ENCODE results near the gene INTS3.

DNA sequence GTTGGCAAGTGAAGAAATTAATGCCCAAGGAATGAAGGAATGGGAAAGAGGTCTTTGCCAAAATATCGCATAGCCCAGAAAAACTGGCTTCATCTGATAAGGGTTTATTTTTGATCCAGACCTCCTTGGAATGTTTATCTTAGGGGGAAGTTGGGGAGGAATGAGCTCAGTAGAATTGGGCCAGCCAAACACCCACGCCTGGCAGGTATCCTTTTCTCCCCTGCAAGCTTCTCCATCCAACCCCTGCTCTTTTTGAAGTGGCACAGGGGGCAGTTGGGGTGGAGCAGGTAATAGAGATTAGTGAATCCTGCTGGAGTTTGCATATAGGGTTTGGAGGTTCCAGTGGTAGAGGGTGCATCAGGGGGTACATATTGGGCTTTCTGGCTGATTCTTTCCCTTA is 21.1 kb downstream of the INTS3 start:
- TF ChIP-seq, protein P1, sequence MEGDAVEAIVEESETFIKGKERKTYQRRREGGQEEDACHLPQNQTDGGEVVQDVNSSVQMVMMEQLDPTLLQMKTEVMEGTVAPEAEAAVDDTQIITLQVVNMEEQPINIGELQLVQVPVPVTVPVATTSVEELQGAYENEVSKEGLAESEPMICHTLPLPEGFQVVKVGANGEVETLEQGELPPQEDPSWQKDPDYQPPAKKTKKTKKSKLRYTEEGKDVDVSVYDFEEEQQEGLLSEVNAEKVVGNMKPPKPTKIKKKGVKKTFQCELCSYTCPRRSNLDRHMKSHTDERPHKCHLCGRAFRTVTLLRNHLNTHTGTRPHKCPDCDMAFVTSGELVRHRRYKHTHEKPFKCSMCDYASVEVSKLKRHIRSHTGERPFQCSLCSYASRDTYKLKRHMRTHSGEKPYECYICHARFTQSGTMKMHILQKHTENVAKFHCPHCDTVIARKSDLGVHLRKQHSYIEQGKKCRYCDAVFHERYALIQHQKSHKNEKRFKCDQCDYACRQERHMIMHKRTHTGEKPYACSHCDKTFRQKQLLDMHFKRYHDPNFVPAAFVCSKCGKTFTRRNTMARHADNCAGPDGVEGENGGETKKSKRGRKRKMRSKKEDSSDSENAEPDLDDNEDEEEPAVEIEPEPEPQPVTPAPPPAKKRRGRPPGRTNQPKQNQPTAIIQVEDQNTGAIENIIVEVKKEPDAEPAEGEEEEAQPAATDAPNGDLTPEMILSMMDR (IDR thresholded peaks at IDR 0.05; ENCODE audit: control extremely low read depth in 1 of 3, insufficient read depth in 1 of 3, low read depth in 1 of 3, low read length in 3 of 3): no peak
- TF ChIP-seq RAD21 (IDR thresholded peaks at IDR 0.05 in 1 of 2, conservative IDR thresholded peaks at IDR 0.05 in 1 of 2; ENCODE audit: low read depth in 2 of 2, low read length in 2 of 2): no peak

Data from H1 (cell line).